PFSK-1 (cell line): ENCODE data around the gene GLA.

Experiments
- SIN3A ChIP-seq: IDR thresholded peaks from 2 replicates; pipeline ENCODE4 v1.6.1; 2012; ENCODE audit warnings: mild to moderate bottlenecking, low read length, moderate library complexity, borderline replicate concordance; ENCODE audit not compliant: insufficient read depth
- TAF1 ChIP-seq: IDR thresholded peaks from 2 replicates; pipeline ENCODE4 v1.6.1; 2012; ENCODE audit warnings: low read length, control low read depth, borderline replicate concordance; ENCODE audit not compliant: insufficient read depth

DNA sequence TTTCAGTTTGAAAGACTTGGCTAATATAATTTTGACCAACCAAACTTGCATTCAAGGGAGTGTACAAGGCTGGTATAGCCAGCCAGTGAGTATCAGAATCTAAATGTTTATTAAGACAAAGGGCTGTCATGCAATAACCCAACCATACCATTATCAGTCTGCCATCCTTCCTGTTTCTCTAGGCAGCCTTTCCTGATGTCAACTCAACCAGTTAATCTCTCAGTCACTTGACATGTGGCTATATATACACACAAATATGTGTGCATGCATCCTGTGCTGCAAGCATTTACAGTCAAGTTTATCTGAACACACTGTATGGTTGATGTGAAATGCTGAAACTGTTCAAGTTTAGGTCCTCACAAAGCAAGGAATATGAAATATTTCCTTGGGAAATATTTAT, 38.9 kb downstream of the GLA start:
- TF ChIP-seq SIN3A (no peak), TAF1 (no peak)
